Neural crest cell (in vitro differentiated cells): ENCODE measurements around the gene CD274. TPM values are rescaled to one million over a fixed set of nuclear protein-coding genes. Genes with fewer than 3 reads are reported as not detected.

ENCODE experiments used
- DNase-seq: peaks from one replicate; pipeline ENCODE4 v3.0.0; 2021; ENCODE audit warnings: low read depth, mixed read lengths, low spot score
- H3K27ac Mint-ChIP-seq: one replicate; pipeline ENCODE4 v1.8.0; 2021; ENCODE audit warnings: mild to moderate bottlenecking, mixed read lengths; ENCODE audit not compliant: unreplicated experiment
- H3K27me3 Mint-ChIP-seq: 2 replicates; pipeline ENCODE4 v1.8.0; 2021; ENCODE audit warnings: low read depth, mild to moderate bottlenecking, mixed read lengths
- H3K36me3 Mint-ChIP-seq: 2 replicates; pipeline ENCODE4 v1.8.0; 2021; ENCODE audit warnings: low read depth, mild to moderate bottlenecking, mixed read lengths
- H3K4me1 Mint-ChIP-seq: 2 replicates; pipeline ENCODE4 v1.8.0; 2021; ENCODE audit warnings: mixed read lengths
- H3K4me3 Mint-ChIP-seq: one replicate; pipeline ENCODE4 v1.8.0; 2021; ENCODE audit warnings: mild to moderate bottlenecking, mixed read lengths
- H3K9me3 Mint-ChIP-seq: 2 replicates; pipeline ENCODE4 v1.8.0; 2021; ENCODE audit warnings: mixed read lengths
- long read RNA-seq: library from polyadenylated mRNA; unstranded; transcript quantifications from one replicate; pipeline ENCODE4 v2.0.0, GENCODE V29; 2020
- total RNA-seq: library from RNA; stranded (reverse); gene quantifications from 2 replicates; pipeline ENCODE4 v1.2.1, GENCODE V29; 2021
- TF ChIP-seq, protein P1 (sequence below): fragments of 200-600 bp; sonication (generic); conservative IDR thresholded peaks from 2 replicates; pipeline ENCODE4 v1.5.0; 2021; ENCODE audit warnings: antibody characterized with exemption, mild to moderate bottlenecking

CD274 gene
- total RNA-seq, result not detected in 2 replicates
- long read RNA-seq, result 0 reads

DNA sequence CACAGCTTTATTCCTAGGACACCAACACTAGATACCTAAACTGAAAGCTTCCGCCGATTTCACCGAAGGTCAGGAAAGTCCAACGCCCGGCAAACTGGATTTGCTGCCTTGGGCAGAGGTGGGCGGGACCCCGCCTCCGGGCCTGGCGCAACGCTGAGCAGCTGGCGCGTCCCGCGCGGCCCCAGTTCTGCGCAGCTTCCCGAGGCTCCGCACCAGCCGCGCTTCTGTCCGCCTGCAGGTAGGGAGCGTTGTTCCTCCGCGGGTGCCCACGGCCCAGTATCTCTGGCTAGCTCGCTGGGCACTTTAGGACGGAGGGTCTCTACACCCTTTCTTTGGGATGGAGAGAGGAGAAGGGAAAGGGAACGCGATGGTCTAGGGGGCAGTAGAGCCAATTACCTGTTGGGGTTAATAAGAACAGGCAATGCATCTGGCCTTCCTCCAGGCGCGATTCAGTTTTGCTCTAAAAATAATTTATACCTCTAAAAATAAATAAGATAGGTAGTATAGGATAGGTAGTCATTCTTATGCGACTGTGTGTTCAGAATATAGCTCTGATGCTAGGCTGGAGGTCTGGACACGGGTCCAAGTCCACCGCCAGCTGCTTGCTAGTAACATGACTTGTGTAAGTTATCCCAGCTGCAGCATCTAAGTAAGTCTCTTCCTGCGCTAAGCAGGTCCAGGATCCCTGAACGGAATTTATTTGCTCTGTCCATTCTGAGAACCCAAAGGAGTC is at the start of gene CD274:
Gene CD274 (plus strand): TSS at position 184 of the 733 bp plus-strand sequence. CDS start 5,572 bp downstream, outside the sequence.
- DNase-seq, result peak; percentile 57
- H3K4me1 Mint-ChIP-seq, result peaks cover 8% of the 10 kb centered on the region
- peaks cover 3% of the 10 kb centered on the region for H3K36me3 Mint-ChIP-seq
- TF ChIP-seq, protein P1, sequence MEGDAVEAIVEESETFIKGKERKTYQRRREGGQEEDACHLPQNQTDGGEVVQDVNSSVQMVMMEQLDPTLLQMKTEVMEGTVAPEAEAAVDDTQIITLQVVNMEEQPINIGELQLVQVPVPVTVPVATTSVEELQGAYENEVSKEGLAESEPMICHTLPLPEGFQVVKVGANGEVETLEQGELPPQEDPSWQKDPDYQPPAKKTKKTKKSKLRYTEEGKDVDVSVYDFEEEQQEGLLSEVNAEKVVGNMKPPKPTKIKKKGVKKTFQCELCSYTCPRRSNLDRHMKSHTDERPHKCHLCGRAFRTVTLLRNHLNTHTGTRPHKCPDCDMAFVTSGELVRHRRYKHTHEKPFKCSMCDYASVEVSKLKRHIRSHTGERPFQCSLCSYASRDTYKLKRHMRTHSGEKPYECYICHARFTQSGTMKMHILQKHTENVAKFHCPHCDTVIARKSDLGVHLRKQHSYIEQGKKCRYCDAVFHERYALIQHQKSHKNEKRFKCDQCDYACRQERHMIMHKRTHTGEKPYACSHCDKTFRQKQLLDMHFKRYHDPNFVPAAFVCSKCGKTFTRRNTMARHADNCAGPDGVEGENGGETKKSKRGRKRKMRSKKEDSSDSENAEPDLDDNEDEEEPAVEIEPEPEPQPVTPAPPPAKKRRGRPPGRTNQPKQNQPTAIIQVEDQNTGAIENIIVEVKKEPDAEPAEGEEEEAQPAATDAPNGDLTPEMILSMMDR, result peak; percentile 63
- H3K27ac Mint-ChIP-seq, result no peak within 1 kb of the TSS
- H3K4me3 Mint-ChIP-seq, result peak within 1 kb of the TSS; percentile 53
- H3K27me3 Mint-ChIP-seq, result peaks cover 19% of the 10 kb centered on the region
- H3K9me3 Mint-ChIP-seq, result no peaks in the 10 kb centered on the region

DNA sequence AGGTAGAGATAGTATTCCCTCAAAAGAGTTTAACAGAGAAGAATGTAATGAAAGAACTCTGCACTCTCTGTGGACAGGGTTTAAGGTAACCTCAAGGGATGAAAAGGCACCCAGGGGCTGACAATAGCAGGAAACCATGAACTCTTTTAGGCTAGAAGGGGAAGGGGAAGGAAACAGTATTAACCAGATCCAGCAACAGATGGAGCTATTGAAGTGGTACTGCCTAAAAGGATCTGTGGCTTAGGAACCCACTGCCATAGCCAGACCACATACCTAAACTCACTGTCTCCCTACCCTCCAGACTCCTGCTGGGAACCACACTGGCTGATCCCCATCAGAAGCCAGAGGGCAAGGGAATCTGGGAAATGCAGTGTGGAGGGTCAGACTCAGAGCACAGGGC is 48.1 kb upstream of the CD274 start:
- H3K36me3 Mint-ChIP-seq, result peaks cover 21% of the 10 kb centered on the region
- TF ChIP-seq, protein P1, result no peak
- peaks cover 5% of the 10 kb centered on the region for H3K4me1 Mint-ChIP-seq
- H3K9me3 Mint-ChIP-seq, result peaks cover 7% of the 10 kb centered on the region
- no peak for DNase-seq
- no peaks in the 10 kb centered on the region for H3K27me3 Mint-ChIP-seq
- H3K27ac Mint-ChIP-seq, result no peak overlapping the region
- H3K4me3 Mint-ChIP-seq, result no peak overlapping the region

DNA sequence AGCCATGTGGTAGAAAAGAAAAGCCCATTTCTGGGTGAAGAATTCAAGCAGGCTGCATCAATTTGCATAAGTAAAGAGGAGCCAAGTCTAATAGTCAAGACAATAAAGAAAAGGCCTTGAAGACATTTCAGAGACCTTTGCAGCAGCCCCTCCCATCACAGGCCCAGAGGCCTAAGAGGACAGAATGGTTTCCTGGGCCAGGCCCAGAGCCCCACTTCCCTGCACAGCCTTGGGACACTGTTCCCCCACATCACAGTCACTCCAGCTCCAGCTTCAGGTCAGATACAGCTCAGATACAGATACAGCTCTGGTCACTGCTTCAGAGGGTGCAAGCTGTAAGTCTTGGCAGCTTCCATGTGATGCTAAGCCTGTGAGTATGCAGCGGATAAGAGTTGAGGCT is 41.7 kb upstream of the CD274 start:
- Mint-ChIP-seq H3K4me3 (no peak overlapping the region), H3K27me3 (no peaks in the 10 kb centered on the region), H3K9me3 (peaks cover 12% of the 10 kb centered on the region)

DNA sequence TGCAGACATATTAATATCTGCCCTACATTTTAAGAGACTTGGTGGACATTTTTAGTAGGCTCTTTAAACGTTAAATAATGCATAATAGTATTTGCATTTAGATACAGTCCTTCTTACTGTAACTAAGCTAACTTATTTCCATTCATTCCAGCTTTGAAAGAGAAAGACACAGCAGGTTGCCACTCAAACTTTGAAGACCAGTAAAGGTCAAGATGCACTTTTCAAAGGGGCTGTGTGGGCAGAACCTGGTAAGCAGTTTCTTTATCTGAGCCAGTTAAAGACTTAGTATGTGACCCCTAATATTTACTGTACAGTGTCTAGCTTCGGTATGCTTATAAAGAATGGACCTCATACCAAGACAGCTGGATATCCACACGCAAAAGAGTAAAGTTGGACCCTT is 33.4 kb upstream of the CD274 start:
- H3K9me3 Mint-ChIP-seq, result peaks cover 3% of the 10 kb centered on the region
- H3K27me3 Mint-ChIP-seq, result no peaks in the 10 kb centered on the region
- TF ChIP-seq, protein P1, result no peak
- peaks cover 17% of the 10 kb centered on the region for H3K36me3 Mint-ChIP-seq
- DNase-seq, result no peak
- no peak overlapping the region for H3K4me3 Mint-ChIP-seq
- no peak overlapping the region for H3K27ac Mint-ChIP-seq
- H3K4me1 Mint-ChIP-seq, result no peaks in the 10 kb centered on the region

More for the DNA sequence above, 41.7 kb upstream of the CD274 start:
- DNase-seq, result no peak
- H3K27ac Mint-ChIP-seq, result no peak overlapping the region
- TF ChIP-seq, protein P1, result no peak
- H3K4me1 Mint-ChIP-seq, result peaks cover 5% of the 10 kb centered on the region
- H3K36me3 Mint-ChIP-seq, result peaks cover 43% of the 10 kb centered on the region

DNA sequence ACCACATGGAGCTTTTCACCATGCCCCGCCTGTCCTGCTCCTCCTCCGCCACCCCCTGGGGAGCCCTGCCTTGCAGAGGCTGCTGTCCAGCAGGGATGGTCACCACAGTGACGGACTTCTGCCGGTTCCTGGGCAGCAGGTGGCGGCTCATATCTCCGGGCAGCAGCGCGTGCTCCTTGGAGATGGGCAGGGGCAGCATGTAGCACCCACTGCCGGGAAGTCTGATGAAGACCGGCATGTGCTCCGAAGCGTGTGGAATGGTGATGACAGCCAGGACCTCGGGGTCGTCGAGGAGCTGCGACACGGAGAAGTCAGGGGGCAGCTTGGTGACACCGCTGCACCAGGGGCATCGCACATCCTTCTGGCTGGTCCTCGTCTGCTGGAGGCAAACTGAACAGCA is 31.9 kb upstream of the CD274 start:
- Mint-ChIP-seq H3K27ac (no peak overlapping the region), H3K27me3 (no peaks in the 10 kb centered on the region), H3K36me3 (peaks cover 9% of the 10 kb centered on the region), H3K4me3 (no peak overlapping the region), H3K4me1 (no peaks in the 10 kb centered on the region), H3K9me3 (no peaks in the 10 kb centered on the region)
- DNase-seq, result no peak
- TF ChIP-seq, protein P1, result no peak
